GM13976 (cell line): ENCODE data around the gene MC5R.
A peak's percentile ranks its signal among the peaks of the same experiment; 100 is the strongest.

Experiments
- DNase-seq: peaks from one replicate; pipeline ENCODE4 v3.0.0; 2012; ENCODE audit warnings: low spot score
- in situ Hi-C: fragments of 300-500 bp; cut with MboI; formaldehyde crosslinking; loops from one replicate; pipeline ENCODE4 v1.12.0; 2022; ENCODE audit warnings: low sequenced_read_pairs, mixed read lengths, inconsistent platforms; ENCODE audit not compliant: unreplicated experiment
- TF ChIP-seq, protein P1 (sequence below): IDR thresholded peaks from 2 replicates; pipeline ENCODE4 v1.5.1; 2012; ENCODE audit warnings: borderline replicate concordance, mild to moderate bottlenecking; ENCODE audit not compliant: insufficient read depth; ENCODE audit errors: extremely low read depth, missing control alignments, control extremely low read depth

The MC5R gene

DNA sequence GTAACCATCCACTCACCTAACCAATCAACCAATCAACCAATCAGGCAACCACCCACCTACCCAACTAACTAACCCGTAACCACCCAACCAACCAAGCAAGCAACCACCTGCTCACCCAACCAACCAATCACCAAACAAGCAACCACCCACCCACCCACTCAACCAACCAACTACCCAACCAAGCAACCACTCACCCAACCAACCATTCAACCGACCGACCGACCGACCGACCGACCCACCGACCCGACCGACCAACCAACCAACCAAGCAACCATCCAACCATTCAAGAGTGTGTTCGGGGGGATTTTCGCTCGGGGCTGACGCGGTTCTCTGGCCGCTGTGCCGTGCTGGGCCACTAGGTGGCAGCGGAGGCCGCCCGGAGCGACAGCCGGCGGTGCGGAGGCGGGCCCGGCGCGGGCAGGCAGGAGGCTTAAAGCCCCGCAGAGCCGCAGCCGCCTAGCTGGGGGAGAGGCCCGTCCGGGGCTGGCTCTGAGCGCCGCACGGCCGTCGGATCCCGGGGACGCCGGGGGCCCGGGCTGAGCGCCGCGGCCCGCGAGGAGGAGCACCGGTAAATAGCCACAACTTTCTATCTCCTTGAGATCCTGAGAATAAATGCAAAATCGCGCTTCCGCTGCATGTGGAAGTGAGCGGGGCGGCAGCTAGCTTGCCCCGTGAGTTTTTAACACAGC is at the start of gene MC5R:
Gene MC5R, plus strand, starts transcription at position 443 of the 689 bp plus-strand sequence. CDS start 1,617 bp downstream, outside the sequence.
- in situ Hi-C loops: loop anchor here (25.0 kb wide), 1 partner anchor 262 kb away; no protein-coding TSS in a partner anchor
- peak; percentile 94 for DNase-seq
- TF ChIP-seq, protein P1, sequence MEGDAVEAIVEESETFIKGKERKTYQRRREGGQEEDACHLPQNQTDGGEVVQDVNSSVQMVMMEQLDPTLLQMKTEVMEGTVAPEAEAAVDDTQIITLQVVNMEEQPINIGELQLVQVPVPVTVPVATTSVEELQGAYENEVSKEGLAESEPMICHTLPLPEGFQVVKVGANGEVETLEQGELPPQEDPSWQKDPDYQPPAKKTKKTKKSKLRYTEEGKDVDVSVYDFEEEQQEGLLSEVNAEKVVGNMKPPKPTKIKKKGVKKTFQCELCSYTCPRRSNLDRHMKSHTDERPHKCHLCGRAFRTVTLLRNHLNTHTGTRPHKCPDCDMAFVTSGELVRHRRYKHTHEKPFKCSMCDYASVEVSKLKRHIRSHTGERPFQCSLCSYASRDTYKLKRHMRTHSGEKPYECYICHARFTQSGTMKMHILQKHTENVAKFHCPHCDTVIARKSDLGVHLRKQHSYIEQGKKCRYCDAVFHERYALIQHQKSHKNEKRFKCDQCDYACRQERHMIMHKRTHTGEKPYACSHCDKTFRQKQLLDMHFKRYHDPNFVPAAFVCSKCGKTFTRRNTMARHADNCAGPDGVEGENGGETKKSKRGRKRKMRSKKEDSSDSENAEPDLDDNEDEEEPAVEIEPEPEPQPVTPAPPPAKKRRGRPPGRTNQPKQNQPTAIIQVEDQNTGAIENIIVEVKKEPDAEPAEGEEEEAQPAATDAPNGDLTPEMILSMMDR: peak; percentile 99

DNA sequence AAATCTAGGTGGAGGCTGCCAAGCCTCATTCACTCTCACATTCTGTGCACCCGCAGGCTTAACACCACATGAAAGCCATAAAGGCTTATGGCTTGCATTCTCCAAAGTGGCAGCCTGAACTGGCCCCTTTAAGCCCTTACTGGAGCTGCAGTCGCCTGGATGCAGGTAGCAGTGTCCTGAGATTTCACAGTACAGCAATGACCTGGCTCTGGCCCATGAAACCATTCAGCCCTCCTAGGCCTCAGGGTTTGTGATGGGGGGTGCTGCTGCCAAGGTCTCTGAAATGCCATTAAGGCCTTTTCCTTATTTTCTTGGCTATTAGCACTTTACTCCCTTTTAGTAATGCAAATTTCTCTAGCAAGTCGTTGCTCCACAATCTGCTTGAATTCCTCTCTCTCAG is 48.9 kb upstream of the MC5R start:
- no peak for DNase-seq
- in situ Hi-C loops: no loop called here
- TF ChIP-seq, protein P1: no peak

DNA sequence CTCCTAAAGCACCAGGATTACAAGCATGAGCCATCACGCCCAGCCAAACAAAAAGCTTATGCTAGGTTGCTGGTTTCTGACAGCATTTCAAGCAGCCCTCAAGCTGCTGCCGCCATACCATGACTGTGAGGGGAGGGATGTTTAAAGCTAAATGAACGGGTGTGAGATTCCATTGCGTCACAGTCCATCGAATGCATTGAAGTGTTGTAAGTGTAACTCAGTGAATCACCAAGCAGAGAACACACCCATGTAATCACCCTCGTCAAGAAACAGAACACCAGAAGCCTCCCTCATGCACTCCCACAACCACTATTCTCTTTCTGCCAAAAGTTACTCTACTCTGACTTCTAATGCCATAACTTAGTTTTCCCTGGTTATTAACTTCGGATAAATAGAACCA is 32.8 kb upstream of the MC5R start:
- TF ChIP-seq, protein P1: no peak
- no peak for DNase-seq
- in situ Hi-C loops: no loop called here

DNA sequence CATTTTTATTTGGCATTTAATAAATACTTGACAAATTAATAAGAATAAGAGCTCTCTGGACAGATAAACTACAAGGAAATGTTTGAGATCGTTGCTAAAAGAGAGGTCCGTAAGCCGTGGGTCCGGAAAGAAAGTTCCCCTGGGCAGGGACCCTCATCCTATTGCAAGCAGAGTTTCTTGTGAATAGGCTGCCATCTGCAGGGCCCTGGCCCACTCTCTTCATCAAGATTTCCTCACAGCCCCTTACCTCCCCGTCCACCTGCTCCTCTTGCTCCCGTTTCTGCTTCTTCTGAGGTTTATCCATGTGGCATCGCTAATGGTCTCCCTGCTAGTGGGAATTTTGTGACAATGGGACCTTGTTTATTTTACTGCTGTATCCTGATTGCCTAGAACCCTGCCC is 30.1 kb upstream of the MC5R start:
- in situ Hi-C loops: no loop called here
- no peak for DNase-seq
- TF ChIP-seq, protein P1: no peak

DNA sequence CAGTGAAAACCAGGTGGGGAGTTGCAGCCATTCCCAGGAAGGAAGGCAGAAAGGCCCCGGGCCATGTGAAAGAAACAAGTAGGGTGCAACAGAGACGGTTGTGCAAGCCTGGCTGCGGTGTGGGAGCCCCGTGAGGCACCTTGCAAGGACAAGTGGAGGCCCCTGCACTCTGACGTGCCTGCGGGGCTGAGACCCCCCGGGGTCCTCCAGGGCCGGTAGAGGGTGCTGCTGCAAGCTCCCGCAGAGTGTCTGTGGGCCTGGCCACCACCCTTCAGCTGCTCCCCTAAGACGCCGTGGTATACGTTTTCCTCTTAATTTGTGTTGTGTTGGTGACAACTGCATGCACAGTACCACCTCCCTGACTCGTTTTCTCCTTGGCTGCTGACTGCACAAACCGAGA is 27.4 kb upstream of the MC5R start:
- no peak for DNase-seq
- in situ Hi-C loops: no loop called here
- TF ChIP-seq, protein P1: no peak

DNA sequence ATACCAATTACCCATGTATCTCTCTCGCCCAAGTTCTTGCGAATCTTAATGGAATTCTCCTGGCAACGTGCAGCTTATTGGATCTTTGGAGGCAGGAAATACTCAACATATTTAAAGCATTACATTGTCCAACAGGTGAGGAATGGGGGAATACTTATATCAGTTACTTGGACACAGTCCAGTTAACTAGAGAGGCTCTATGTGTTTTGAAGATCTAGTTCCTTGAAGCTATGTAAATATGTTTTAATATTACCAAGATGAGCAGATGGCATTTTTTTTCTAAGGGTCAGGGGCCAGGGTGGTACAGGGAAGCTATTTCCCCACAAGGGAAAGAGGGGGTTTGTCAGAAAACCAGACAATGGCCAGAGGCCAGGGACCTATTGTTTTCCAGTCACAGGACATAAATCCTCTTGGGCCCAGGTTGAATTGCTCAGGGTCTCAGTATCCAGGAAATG is 26.8 kb upstream of the MC5R start:
- TF ChIP-seq, protein P1: no peak
- no peak for DNase-seq
- in situ Hi-C loops: no loop called here

DNA sequence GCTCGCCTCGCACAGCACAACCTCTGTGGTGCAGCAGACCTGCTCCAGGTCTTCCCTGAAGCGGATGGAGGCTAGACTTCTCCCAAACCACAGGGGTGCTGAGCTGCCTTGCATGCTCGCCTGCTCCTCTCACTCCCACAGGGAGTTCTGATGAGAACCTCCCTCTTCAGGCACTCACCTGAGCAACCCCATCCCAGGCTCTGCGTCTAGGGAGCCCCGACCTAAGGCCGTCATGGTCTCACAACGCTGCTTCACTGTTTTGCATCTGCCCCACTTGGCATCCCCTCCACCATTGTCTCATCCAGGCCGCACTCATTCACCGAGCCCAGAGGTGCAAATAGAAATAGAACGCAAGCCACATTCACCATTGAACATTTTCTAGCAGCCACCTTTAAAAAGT is 24.6 kb upstream of the MC5R start:
- TF ChIP-seq, protein P1: no peak
- DNase-seq: no peak
- in situ Hi-C loops: no loop called here
